HCT116 (cell line): ENCODE results near the gene LIX1. TPM values are rescaled to one million over a fixed set of nuclear protein-coding genes. Genes with fewer than 3 reads are reported as not detected.

Source experiments
- ATAC-seq: fragments of 200-7000 bp; cut with Tn5 transposase; 2 replicates; pipeline ENCODE4 v1.9.1; 2020; ENCODE audit warnings: mild to moderate bottlenecking, moderate library complexity
- BruUV-seq: library from RNA; stranded (reverse); fragments of 400-500 nt; replicated peaks from 2 replicates; lab custom pipeline; 2021; lab: Mats Ljungman, UMichigan
- CTCF ChIA-PET: fragments of 300-600 bp; sonication (Branson Sonifier 250); formaldehyde crosslinking; loops from one replicate; lab custom pipeline; 2021; ENCODE audit warnings: antibody characterized with exemption; lab: Charles Lee
- POLR2A ChIA-PET: fragments of 300-600, 350-600 bp; sonication (Branson Sonifier 250); formaldehyde crosslinking; loops from one replicate; lab custom pipeline; 2021; ENCODE audit warnings: antibody characterized with exemption; lab: Charles Lee
- RAD21 ChIA-PET, 2 experiments: fragments of 300-600 bp; sonication (Branson Sonifier 250); formaldehyde crosslinking; loops; one replicate each; lab custom pipeline; 2023; ENCODE audit warnings: low total read pairs in 2 of 2; ENCODE audit not compliant: uncharacterized antibody in 2 of 2, unreplicated experiment in 2 of 2, low non-redundant PET in 1 of 2; lab: Charles Lee
- DNase-seq: peaks from one replicate; pipeline ENCODE4 v3.0.0-alpha.2; 2010; ENCODE audit warnings: low read depth, low spot score
- H2AFZ ChIP-seq: fragments of 200-600 bp; shearing (Covaris generic), sonication (generic); 2 replicates; pipeline ENCODE4 v1.6.1; 2017; ENCODE audit warnings: low read depth, mixed run types, mixed read lengths, antibody characterized with exemption, low read length; ENCODE audit not compliant: poor library complexity, severe bottlenecking
- H3K27ac ChIP-seq: 2 replicates; pipeline ENCODE4 v1.5.1; 2012; ENCODE audit warnings: low read depth, low read length
- H3K27me3 ChIP-seq: fragments of 200-600 bp; sonication (generic); 2 replicates; pipeline ENCODE4 v1.6.1; 2016; ENCODE audit warnings: mixed run types, low read length, mixed read lengths; ENCODE audit not compliant: insufficient read depth
- H3K36me3 ChIP-seq, 2 experiments: fragments of 200-500 bp in 1 of 2; fragments of 200-600 bp in 1 of 2; sonication (Bioruptor generic) in 1 of 2; sonication (generic) in 1 of 2; 2 replicates each; pipeline versions ENCODE4 v1.5.1 to v1.6.1; 2014 to 2016; ENCODE audit warnings: low read length in 2 of 2, inconsistent platforms in 1 of 2, mixed read lengths in 1 of 2, mixed run types in 1 of 2; ENCODE audit not compliant: insufficient read depth in 2 of 2, control insufficient read depth in 1 of 2
- H3K4me1 ChIP-seq, 2 experiments: fragments of 200-600 bp in 1 of 2; sonication (generic) in 1 of 2; 2 replicates each; pipeline versions ENCODE4 v1.5.1 to v1.6.1; 2012 to 2017; ENCODE audit warnings: low read length in 2 of 2, inconsistent platforms in 1 of 2, mild to moderate bottlenecking in 1 of 2, mixed read lengths in 1 of 2, mixed run types in 1 of 2, moderate library complexity in 1 of 2; ENCODE audit not compliant: insufficient read depth in 2 of 2, control insufficient read depth in 1 of 2
- H3K4me2 ChIP-seq: fragments of 200-600 bp; sonication (generic); 2 replicates; pipeline ENCODE4 v1.6.1; 2017; ENCODE audit warnings: mixed run types, low read length, mixed read lengths
- H3K4me3 ChIP-seq, 2 experiments: fragments of 200-600 bp in 1 of 2; sonication (generic) in 1 of 2; replicated peaks in 1 of 2; 2 replicates each; pipeline ENCODE4 v1.5.1; 2011 to 2016; ENCODE audit warnings: low read length in 2 of 2, control low read depth in 1 of 2, low read depth in 1 of 2, mild to moderate bottlenecking in 1 of 2, mixed read lengths in 1 of 2, mixed run types in 1 of 2
- H3K79me2 ChIP-seq: fragments of 200-600 bp; sonication (generic); 2 replicates; pipeline ENCODE4 v1.6.1; 2017; ENCODE audit warnings: mild to moderate bottlenecking, mixed run types, low read length, moderate library complexity, mixed read lengths; ENCODE audit not compliant: insufficient read depth
- H3K9ac ChIP-seq: fragments of 200-600 bp; sonication (generic); 2 replicates; pipeline ENCODE4 v1.6.1; 2016; ENCODE audit warnings: low read length, mixed read lengths
- H3K9me2 ChIP-seq: fragments of 200-600 bp; sonication (generic), shearing (Covaris generic); 2 replicates; pipeline ENCODE4 v1.6.1; 2017; ENCODE audit warnings: mixed run types, mild to moderate bottlenecking, moderate library complexity; ENCODE audit not compliant: insufficient read depth
- H3K9me3 ChIP-seq, 2 experiments: fragments of 200-500 bp in 1 of 2; fragments of 200-600 bp in 1 of 2; sonication (Bioruptor generic) in 1 of 2; sonication (generic) in 1 of 2; 2 replicates each; pipeline ENCODE4 v1.6.1; 2014 to 2017; ENCODE audit warnings: low read length in 2 of 2, mixed read lengths in 2 of 2, inconsistent platforms in 1 of 2, low read depth in 1 of 2, mild to moderate bottlenecking in 1 of 2, mixed run types in 1 of 2, moderate library complexity in 1 of 2; ENCODE audit not compliant: control insufficient read depth in 1 of 2, insufficient read depth in 1 of 2
- H4K20me1 ChIP-seq: fragments of 200-600 bp; sonication (generic), shearing (Covaris generic); 2 replicates; pipeline ENCODE4 v1.6.1; 2017; ENCODE audit warnings: mixed run types, mild to moderate bottlenecking, moderate library complexity; ENCODE audit not compliant: insufficient read depth
- CTCF ChIP-seq, 3 experiments: fragments of 200-600 bp in 1 of 3; sonication (generic) in 1 of 3; IDR thresholded peaks in 2 of 3; conservative IDR thresholded peaks in 1 of 3; 2 replicates each; pipeline ENCODE4 v1.5.1; 2012 to 2017; ENCODE audit warnings: low read depth in 2 of 3, low read length in 2 of 3, antibody characterized with exemption in 1 of 3, borderline replicate concordance in 1 of 3, control low read depth in 1 of 3, mild to moderate bottlenecking in 1 of 3, mixed read lengths in 1 of 3, mixed run types in 1 of 3, moderate library complexity in 1 of 3; ENCODE audit not compliant: insufficient read depth in 1 of 3
- EGR1 ChIP-seq: IDR thresholded peaks from 2 replicates; pipeline ENCODE4 v1.6.1; 2012; ENCODE audit warnings: low read depth
- EZH2phosphoT487 ChIP-seq: fragments of 200-600 bp; IDR thresholded peaks from 2 replicates; pipeline ENCODE4 v1.6.1; 2018; ENCODE audit warnings: antibody characterized with exemption, borderline replicate concordance
- REST ChIP-seq: IDR thresholded peaks from 2 replicates; pipeline ENCODE4 v1.6.1; 2012; ENCODE audit warnings: low read depth
- SP1 ChIP-seq: IDR thresholded peaks from 2 replicates; pipeline ENCODE4 v1.6.1; 2012; ENCODE audit warnings: low read depth
- ZFX ChIP-seq: fragments of 450-650 bp; IDR thresholded peaks from 2 replicates; pipeline ENCODE4 v1.6.1; 2017
- ZNF274 ChIP-seq: fragments of 200-500 bp; sonication (Bioruptor generic); IDR thresholded peaks from 2 replicates; pipeline ENCODE4 v1.6.1; 2014; ENCODE audit warnings: mild to moderate bottlenecking, low read depth, low read length, inconsistent platforms
- intact Hi-C: fragments of 100-400 bp; cut with micrococcal nuclease; formaldehyde crosslinking; loops from 2 replicates; pipeline ENCODE4 v1.10.0; 2022
- total RNA-seq: library from RNA; stranded (reverse); gene quantifications from one replicate; pipeline ENCODE4 v1.2.1, GENCODE V29; 2021; ENCODE audit not compliant: unreplicated experiment

Gene LIX1
- total RNA-seq, 1 experiment from 2014 or later, result not detected

GRCh38 chr5:97135868-97136267, 6.5 kb downstream of the LIX1 start (continued):
- no peak for TF ChIP-seq REST
- TF ChIP-seq, all 23 proteins: peak for 0

- TF ChIP-seq EZH2phosphoT487, result no peak
- no peak for TF ChIP-seq ZFX
- no peak for TF ChIP-seq ZNF274
- TF ChIP-seq CTCF (IDR thresholded peaks at IDR 0.05 in 2 of 3, conservative IDR thresholded peaks at IDR 0.05 in 1 of 3; ENCODE audit: borderline replicate concordance in 1 of 3, insufficient read depth in 1 of 3, low read depth in 2 of 3, low read length in 2 of 3), result no peak
- no peak for TF ChIP-seq SP1
- TF ChIP-seq EGR1, result no peak
- TF ChIP-seq, all 23 proteins: peak for 0
- intact Hi-C loops, result no loop called here
Measured at GRCh38 chr5:97134634-97135033, 7.8 kb downstream of the LIX1 start.

More at GRCh38 chr5:97134634-97135033, 7.8 kb downstream of the LIX1 start:
- Histone ChIP-seq H3K4me1 (no peaks in the 10 kb centered on the region), H3K4me2 (no peak overlapping the region), H3K27me3 (no peaks in the 10 kb centered on the region), H3K9ac (no peak overlapping the region), H2AFZ (no peak overlapping the region), H3K9me3 (no peaks in the 10 kb centered on the region), H3K4me3 (no peak overlapping the region), H3K79me2 (no peaks in the 10 kb centered on the region), H3K9me2 (no peaks in the 10 kb centered on the region), H3K36me3 (no peaks in the 10 kb centered on the region), H3K27ac (no peak overlapping the region), H4K20me1 (no peaks in the 10 kb centered on the region)
- ATAC-seq, result no peak
- no peak for DNase-seq
- CTCF ChIA-PET, result no interaction called here
- RAD21 ChIA-PET, result no interaction called here
- no TSS peak for BruUV-seq
- POLR2A ChIA-PET, result no interaction called here
